DMS79 treated with DMSO at 0.1 percent for 48 hours (cell line): ENCODE measurements around the gene USP32.
A peak's percentile ranks its signal among the peaks of the same experiment; 100 is the strongest.
"Not testable (repeated sequence)": the region's sequence is repeated elsewhere in the genome, so short reads cannot be mapped to it uniquely, and the experiment has no call there.

Experiments used
- DNase-seq: peaks from one replicate; lab custom pipeline; 2025; lab: John Stamatoyannopoulos, UW

Gene USP32, protein sequence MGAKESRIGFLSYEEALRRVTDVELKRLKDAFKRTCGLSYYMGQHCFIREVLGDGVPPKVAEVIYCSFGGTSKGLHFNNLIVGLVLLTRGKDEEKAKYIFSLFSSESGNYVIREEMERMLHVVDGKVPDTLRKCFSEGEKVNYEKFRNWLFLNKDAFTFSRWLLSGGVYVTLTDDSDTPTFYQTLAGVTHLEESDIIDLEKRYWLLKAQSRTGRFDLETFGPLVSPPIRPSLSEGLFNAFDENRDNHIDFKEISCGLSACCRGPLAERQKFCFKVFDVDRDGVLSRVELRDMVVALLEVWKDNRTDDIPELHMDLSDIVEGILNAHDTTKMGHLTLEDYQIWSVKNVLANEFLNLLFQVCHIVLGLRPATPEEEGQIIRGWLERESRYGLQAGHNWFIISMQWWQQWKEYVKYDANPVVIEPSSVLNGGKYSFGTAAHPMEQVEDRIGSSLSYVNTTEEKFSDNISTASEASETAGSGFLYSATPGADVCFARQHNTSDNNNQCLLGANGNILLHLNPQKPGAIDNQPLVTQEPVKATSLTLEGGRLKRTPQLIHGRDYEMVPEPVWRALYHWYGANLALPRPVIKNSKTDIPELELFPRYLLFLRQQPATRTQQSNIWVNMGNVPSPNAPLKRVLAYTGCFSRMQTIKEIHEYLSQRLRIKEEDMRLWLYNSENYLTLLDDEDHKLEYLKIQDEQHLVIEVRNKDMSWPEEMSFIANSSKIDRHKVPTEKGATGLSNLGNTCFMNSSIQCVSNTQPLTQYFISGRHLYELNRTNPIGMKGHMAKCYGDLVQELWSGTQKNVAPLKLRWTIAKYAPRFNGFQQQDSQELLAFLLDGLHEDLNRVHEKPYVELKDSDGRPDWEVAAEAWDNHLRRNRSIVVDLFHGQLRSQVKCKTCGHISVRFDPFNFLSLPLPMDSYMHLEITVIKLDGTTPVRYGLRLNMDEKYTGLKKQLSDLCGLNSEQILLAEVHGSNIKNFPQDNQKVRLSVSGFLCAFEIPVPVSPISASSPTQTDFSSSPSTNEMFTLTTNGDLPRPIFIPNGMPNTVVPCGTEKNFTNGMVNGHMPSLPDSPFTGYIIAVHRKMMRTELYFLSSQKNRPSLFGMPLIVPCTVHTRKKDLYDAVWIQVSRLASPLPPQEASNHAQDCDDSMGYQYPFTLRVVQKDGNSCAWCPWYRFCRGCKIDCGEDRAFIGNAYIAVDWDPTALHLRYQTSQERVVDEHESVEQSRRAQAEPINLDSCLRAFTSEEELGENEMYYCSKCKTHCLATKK (N-terminal part only)

GRCh38 chr17:60392042-60392844 is at the start of gene USP32:
TSS of gene USP32 (minus strand) at chr17:60392133. CDS start at chr17:60391939, 194 bp downstream.
- DNase-seq, result peak; percentile 85

GRCh38 chr17:60439501-60439900 is 47.6 kb upstream of the USP32 start:
- DNase-seq, result no peak

DNA sequence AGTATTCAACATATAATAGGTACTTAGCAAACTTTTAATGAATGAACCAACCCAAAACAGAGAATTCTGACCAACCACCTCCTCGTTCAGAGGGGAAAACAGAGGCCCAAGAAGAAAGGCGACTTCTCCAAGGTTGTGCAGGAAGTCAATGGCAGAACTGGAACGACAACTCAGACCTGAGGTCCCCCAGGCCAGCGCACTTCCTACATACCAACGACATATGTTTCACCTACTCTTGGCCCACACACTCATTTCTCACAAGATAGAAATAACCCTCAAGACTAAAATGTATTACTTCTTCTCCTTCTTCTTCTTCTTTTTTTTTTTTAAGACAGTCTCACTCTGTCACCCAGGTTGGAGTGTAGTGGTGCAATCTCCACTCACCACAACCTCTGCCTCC is 44.7 kb upstream of the USP32 start:
- DNase-seq, result no peak

DNA sequence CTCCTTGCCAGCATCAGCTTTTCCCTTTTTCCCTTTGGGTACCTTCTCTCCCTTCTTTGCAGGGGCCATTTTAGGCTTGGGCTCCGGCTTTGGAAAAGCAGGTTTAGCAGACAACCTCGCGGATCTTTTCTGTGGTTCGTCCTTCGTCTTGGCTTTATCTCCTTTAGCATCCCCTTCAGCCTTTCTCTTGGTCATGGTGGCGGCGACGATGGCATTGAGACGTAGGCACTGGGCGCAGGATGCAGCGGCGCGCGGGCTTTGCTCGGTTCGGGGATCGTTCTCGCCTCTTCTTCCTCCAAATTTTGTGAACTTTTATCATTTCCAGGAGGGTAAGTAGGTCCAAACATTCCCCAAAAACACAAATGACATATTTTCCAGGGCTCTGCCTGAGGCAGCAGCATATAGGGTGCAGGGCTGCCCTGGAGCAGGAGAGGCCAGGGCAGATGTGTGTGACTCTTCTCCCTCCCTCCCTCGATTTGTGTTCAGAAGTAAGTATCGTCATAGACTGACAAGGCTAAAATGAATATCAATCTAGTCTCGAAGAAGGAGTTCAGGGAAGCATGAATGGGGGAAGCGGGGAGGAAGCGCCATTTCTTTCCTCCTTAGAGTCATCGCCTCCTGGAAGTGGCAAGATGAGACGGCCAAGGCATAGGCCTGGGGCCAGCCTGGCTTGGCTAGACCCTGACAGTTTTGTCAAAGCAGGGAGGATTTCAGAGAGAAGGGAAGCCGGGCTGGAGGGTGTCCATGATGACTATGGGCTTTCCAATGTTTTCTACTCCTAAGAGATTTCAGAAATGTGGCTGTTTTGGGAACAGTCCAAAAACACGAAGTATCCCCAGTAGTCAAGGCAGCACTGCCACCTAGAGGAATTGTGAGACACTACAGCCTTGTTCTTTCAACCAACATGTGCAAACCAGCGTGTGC is 43.6 kb upstream of the USP32 start:
- DNase-seq, result peak; percentile 36

GRCh38 chr17:60433021-60433997 is 41.4 kb upstream of the USP32 start:
- not testable (repeated sequence) for DNase-seq

GRCh38 chr17:60430561-60430960 is 38.6 kb upstream of the USP32 start:
- not testable (repeated sequence) for DNase-seq

- not testable (repeated sequence) for DNase-seq
Measured at GRCh38 chr17:60428491-60428890, 36.6 kb upstream of the USP32 start.

- DNase-seq, result no peak
Measured at GRCh38 chr17:60426596-60426995, 34.7 kb upstream of the USP32 start.

GRCh38 chr17:60425626-60426025 is 33.7 kb upstream of the USP32 start:
- DNase-seq, result no peak

GRCh38 chr17:60423865-60424264 is 31.9 kb upstream of the USP32 start:
- DNase-seq, result no peak

GRCh38 chr17:60422162-60422665 is 30.3 kb upstream of the USP32 start, which contains the start of gene CHCT1:
TSS of gene CHCT1 (plus strand) at chr17:60422489. CDS start at chr17:60422593, 104 bp downstream.
- DNase-seq, result no peak

GRCh38 chr17:60421273-60422161 is 29.6 kb upstream of the USP32 start:
- DNase-seq, result no peak

DNA sequence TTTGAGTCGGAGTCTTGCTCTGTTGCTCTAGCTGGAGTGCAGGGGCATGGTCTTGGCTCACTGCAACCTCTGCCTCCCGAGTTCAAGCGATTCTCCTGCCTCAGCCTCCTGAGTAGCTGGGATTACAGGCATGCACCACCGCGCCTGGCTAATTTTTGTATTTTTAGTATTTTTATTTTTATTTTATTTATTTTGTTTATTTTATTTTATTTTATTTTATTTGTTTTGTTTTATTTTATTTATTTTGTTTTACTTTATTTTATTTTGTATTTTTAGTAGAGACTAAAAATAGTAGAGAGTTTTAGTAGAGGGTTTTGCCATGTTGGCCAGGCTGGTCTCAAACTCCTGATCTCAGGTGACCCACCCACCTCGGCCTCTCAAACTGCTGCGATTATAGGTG is 27.9 kb upstream of the USP32 start:
- not testable (repeated sequence) for DNase-seq

DNA sequence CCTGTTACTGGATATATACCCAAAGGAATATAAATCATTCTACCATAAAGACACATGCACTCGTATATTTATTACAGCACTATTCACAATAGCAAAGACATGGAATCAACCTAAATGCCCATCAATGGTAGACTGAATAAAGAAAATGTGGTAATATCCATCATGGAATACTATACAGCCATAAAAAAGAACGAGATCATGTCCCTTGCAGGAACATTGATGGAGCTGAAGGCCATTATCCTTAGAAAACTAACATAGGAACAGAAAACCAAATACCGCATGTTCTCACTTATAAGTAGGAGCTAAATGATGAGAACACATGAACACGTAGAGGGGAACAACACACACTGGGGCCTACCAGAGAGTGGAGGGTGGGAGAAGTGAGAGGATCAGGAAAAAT is 27.1 kb upstream of the USP32 start:
- not testable (repeated sequence) for DNase-seq

DNA sequence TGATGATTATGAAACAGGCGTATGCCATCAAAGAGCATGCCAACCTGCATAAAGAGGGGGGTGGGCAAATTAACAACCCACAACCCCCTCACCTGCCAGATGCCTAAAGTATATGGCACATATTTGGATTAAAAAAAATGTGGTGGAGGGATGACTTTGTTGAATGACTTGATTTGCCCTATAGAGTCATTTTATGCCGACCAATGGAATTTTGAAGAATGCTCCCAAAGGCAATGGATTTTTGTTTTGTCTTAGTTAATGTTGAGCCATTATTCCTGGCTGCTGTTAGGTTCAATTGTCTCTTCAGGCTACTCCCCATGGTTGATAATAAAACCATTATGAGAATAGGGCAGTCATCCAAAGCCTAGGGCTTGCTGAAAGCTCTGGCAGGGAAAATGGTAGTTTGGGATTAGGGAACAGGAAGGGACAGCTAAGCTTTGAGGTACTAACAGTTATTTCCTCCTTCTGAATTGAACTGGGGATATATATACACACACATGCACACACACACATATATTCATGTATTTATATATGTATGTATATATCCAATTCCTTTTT is 24.5 kb upstream of the USP32 start:
- DNase-seq, result no peak

DNA sequence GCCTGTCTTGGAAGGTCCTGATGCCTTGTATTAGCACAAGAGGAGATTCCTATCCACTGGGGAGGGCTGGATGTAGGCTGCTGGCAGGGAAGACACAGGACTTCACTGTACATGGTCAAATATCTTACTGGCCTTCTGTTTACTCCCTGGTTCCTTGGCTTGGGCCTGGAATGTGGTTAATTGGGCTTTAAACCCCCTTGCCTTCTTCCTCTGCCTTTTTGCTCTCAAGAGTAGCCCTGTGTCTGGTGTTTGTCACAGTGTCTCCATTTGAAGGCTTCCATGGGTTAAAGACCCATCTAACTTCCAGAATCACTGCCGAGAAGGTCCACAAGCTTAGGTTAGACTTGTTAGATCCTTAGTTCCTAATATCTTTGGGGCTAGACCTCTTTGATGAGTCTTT is 23.2 kb upstream of the USP32 start:
- no peak for DNase-seq

- no peak for DNase-seq
Measured at GRCh38 chr17:60412701-60413100, 20.8 kb upstream of the USP32 start.
